ENCODE measurements around the gene KCNC4. TPM values are rescaled to one million over a fixed set of nuclear protein-coding genes. Genes with fewer than 3 reads are reported as not detected.
A peak's percentile ranks its signal among the peaks of the same experiment; 100 is the strongest.

KCNC4 gene
- total and polyA plus RNA-seq, 2 of the 13 experiments (the other 11 are each of a cell fraction or from before 2014, with no cell fraction given): 0.24 to 0.66 TPM

GRCh38 chr1:110224240-110224995, 14.3 kb downstream of the KCNC4 start:
- POLR2A ChIA-PET: no interaction called here
- Histone ChIP-seq H3K27ac (ENCODE audit: extremely low read length, insufficient read depth, low read length) (no peak overlapping the region), H3K79me2 (ENCODE audit: insufficient read depth, low read length) (no peaks in the 10 kb centered on the region), H2AFZ (ENCODE audit: low read length) (no peak overlapping the region), H4K20me1 (ENCODE audit: insufficient read depth, low read length) (no peaks in the 10 kb centered on the region), H3K4me3 (replicated peaks in 1 of 3; ENCODE audit: insufficient read depth in 1 of 3, low read depth in 2 of 3, low read length in 3 of 3) (no peak overlapping the region), H3K4me1 (ENCODE audit: insufficient read depth, low read length) (peaks cover 12% of the 10 kb centered on the region; the same call in 1 of the 2 replicates), H3K27me3 (ENCODE audit: control insufficient read depth in 1 of 2, insufficient read depth in 2 of 2, low read length in 2 of 2) (peaks cover 0 to 4% of the 10 kb centered on the region in 2 experiments; a peak in 2 of 5 replicates), H3K9ac (ENCODE audit: insufficient read depth, low read depth, low read length) (no peak overlapping the region), H3K4me2 (ENCODE audit: low read depth, low read length) (no peak overlapping the region), H3K9me3 (ENCODE audit: low read length) (no peaks in the 10 kb centered on the region), H3K36me3 (replicated peaks in 1 of 2; ENCODE audit: control insufficient read depth in 1 of 2, insufficient read depth in 2 of 2, low read length in 2 of 2) (no peaks in the 10 kb centered on the region)
- CTCF ChIA-PET (ENCODE audit: low intra/inter-chr PET ratio, low total read pairs): no interaction called here
- intact Hi-C loops (cut with micrococcal nuclease; ENCODE audit: unreplicated experiment): no loop called here
- no TSS peak for BruUV-seq (replicated peaks)
- WGBS (ENCODE audit: low lambda C conversion rate): 11% methylated on average over 8 of the region's 8 CpGs
- ATAC-seq (peak; percentile 77), DNase-seq (ENCODE audit: low spot score) (peak; percentile 61), FAIRE-seq (no peak)
- TF ChIP-seq PRDM15 (CRISPR knock-in tag; IDR thresholded peaks at IDR 0.05): peak; percentile 52; the same call in 1 of the 2 replicates
- no peak for TF ChIP-seq SOX6 (IDR thresholded peaks at IDR 0.05)
- no peak for TF ChIP-seq SOX6 (CRISPR knock-in tag; IDR thresholded peaks at IDR 0.05)
- TF ChIP-seq ZNF18 (CRISPR knock-in tag; IDR thresholded peaks at IDR 0.05; ENCODE audit: insufficient replicate concordance): no peak
- peak; percentile 81 for TF ChIP-seq TEAD3 (CRISPR knock-in tag; optimal IDR thresholded peaks at IDR 0.05; ENCODE audit: borderline replicate concordance)
- in situ Hi-C loops (cut with HindIII; ENCODE audit: extremely low pct_ligation_motif_present, low pct_unique_long_range_greater_than_20kb): no loop called here
